ENCODE measurements around the gene ALDH16A1.

ALDH16A1 gene

GRCh38 chr19:49491030-49491803, 38.2 kb downstream of the ALDH16A1 start:
- in situ Hi-C loops (cut with HindIII; ENCODE audit: low sequenced_read_pairs), result no loop called here
- H3K4me3 ChIP-seq (ENCODE audit: low read depth, low read length), result no peak overlapping the region
- TF ChIP-seq CTCF (IDR thresholded peaks at IDR 0.05; ENCODE audit: low read depth, low read length, missing control alignments), result no peak
- no peak for DNase-seq (ENCODE audit: low read depth)

- TF ChIP-seq CTCF (IDR thresholded peaks at IDR 0.05; ENCODE audit: low read depth, low read length, missing control alignments), result no peak
- in situ Hi-C loops (cut with HindIII; ENCODE audit: low sequenced_read_pairs), result no loop called here
- DNase-seq (ENCODE audit: low read depth), result no peak
- no peak overlapping the region for H3K4me3 ChIP-seq (ENCODE audit: low read depth, low read length)
These were observed 39.0 kb downstream of the ALDH16A1 start for GRCh38 chr19:49491804-49492572.

GRCh38 chr19:49492573-49493405, 39.8 kb downstream of the ALDH16A1 start:
- DNase-seq (ENCODE audit: low read depth), result no peak
- H3K4me3 ChIP-seq (ENCODE audit: low read depth, low read length), result no peak overlapping the region
- TF ChIP-seq CTCF (IDR thresholded peaks at IDR 0.05; ENCODE audit: low read depth, low read length, missing control alignments), result no peak
- in situ Hi-C loops (cut with HindIII; ENCODE audit: low sequenced_read_pairs), result no loop called here

GRCh38 chr19:49496574-49497008, 43.6 kb downstream of the ALDH16A1 start:
- in situ Hi-C loops (cut with HindIII; ENCODE audit: low sequenced_read_pairs), result no loop called here
- peak overlapping the region; percentile 90 for H3K4me3 ChIP-seq (ENCODE audit: low read depth, low read length)
- TF ChIP-seq CTCF (IDR thresholded peaks at IDR 0.05; ENCODE audit: low read depth, low read length, missing control alignments), result no peak
- DNase-seq (ENCODE audit: low read depth), result no peak

- TF ChIP-seq CTCF (IDR thresholded peaks at IDR 0.05; ENCODE audit: low read depth, low read length, missing control alignments), result no peak
- no peak for DNase-seq (ENCODE audit: low read depth)
- in situ Hi-C loops (cut with HindIII; ENCODE audit: low sequenced_read_pairs), result no loop called here
- peak overlapping the region; percentile 90 for H3K4me3 ChIP-seq (ENCODE audit: low read depth, low read length)
These were observed 44.2 kb downstream of the ALDH16A1 start for GRCh38 chr19:49497047-49497788.

- TF ChIP-seq CTCF (IDR thresholded peaks at IDR 0.05; ENCODE audit: low read depth, low read length, missing control alignments), result no peak
- in situ Hi-C loops (cut with HindIII; ENCODE audit: low sequenced_read_pairs), result no loop called here
- peak overlapping the region; percentile 90 for H3K4me3 ChIP-seq (ENCODE audit: low read depth, low read length)
- no peak for DNase-seq (ENCODE audit: low read depth)
These were observed 44.7 kb downstream of the ALDH16A1 start for GRCh38 chr19:49497789-49498103.
